Body of pancreas (tissue), 4 donors: ENCODE measurements around the gene WNT5B.
A peak's percentile ranks its signal among the peaks of the same experiment; 100 is the strongest.

ENCODE experiments used
- CTCF ChIP-seq, 7 experiments: fragments of 450-650 bp in 4 of 7; fragments of 200-600 bp in 3 of 7; sonication (generic) in 3 of 7; IDR thresholded peaks; one replicate each; pipeline ENCODE4 v1.5.1; 2016 to 2019; ENCODE audit warnings: antibody characterized with exemption in 7 of 7
- POLR2A ChIP-seq, 3 donors: fragments of 450-650 bp; IDR thresholded peaks; one replicate each; pipeline ENCODE4 v1.6.1; 2016; ENCODE audit warnings: antibody characterized with exemption in 3 of 3, mild to moderate bottlenecking in 2 of 3

- TF ChIP-seq CTCF (IDR thresholded peaks at IDR 0.05) (peak; percentile 60 to 90 (median 86)), POLR2A (IDR thresholded peaks at IDR 0.05) (no peak)
Observed at GRCh38 chr12:1583421-1584078, 45.5 kb upstream of the WNT5B start.
